NT2/D1 (cell line): Measurements from ENCODE around the gene P3H1.

Experiments
- SUZ12 ChIP-seq: IDR thresholded peaks from 2 replicates; pipeline ENCODE4 v1.6.1; 2011; ENCODE audit not compliant: insufficient read length, insufficient read depth; ENCODE audit errors: extremely low read depth
- ZNF274 ChIP-seq: IDR thresholded peaks from 2 replicates; pipeline ENCODE4 v1.6.1; 2011; ENCODE audit warnings: mild to moderate bottlenecking, low read depth, low read length

- TF ChIP-seq ZNF274 (no peak), SUZ12 (no peak)
These were observed 12.9 kb upstream of the P3H1 start for GRCh38 chr1:42779725-42780124.
